ENCODE measurements around the gene PTPRE.

Gene PTPRE

GRCh38 chr10:127882801-127883459 is 24.0 kb upstream of the PTPRE start:
- DNase-seq: no peak

GRCh38 chr10:127883516-127883915 is 23.4 kb upstream of the PTPRE start:
- DNase-seq: no peak

- no peak for DNase-seq
Observed at GRCh38 chr10:127884501-127884900, 22.4 kb upstream of the PTPRE start.

- DNase-seq: no peak
Observed at GRCh38 chr10:127886371-127887051, 20.4 kb upstream of the PTPRE start.

- DNase-seq: no peak
Observed at GRCh38 chr10:127887541-127888415, 19.1 kb upstream of the PTPRE start.

GRCh38 chr10:127888521-127889312 is 18.2 kb upstream of the PTPRE start:
- no peak for DNase-seq

GRCh38 chr10:127889605-127890195 is 17.2 kb upstream of the PTPRE start:
- no peak for DNase-seq

GRCh38 chr10:127890216-127890615 is 16.7 kb upstream of the PTPRE start:
- DNase-seq: no peak

- no peak for DNase-seq
Observed at GRCh38 chr10:127890832-127891334, 16.0 kb upstream of the PTPRE start.

GRCh38 chr10:127892743-127893142 is 14.2 kb upstream of the PTPRE start, which contains the start of gene CLRN3:
TSS of gene CLRN3 (minus strand) at chr10:127892941. CDS start at chr10:127892784, 157 bp downstream.
- DNase-seq: no peak

- no peak for DNase-seq
Observed at GRCh38 chr10:127894146-127894545, 12.8 kb upstream of the PTPRE start.

GRCh38 chr10:127896590-127896989 is 10.3 kb upstream of the PTPRE start:
- no peak for DNase-seq

- no peak for DNase-seq
Observed at GRCh38 chr10:127897177-127897576, 9.7 kb upstream of the PTPRE start.

- DNase-seq: no peak
Observed at GRCh38 chr10:127899766-127900387, 7.0 kb upstream of the PTPRE start.

- no peak for DNase-seq
Observed at GRCh38 chr10:127903789-127904188, 3.1 kb upstream of the PTPRE start.

GRCh38 chr10:127904311-127905000 is 2.4 kb upstream of the PTPRE start:
- DNase-seq: no peak

GRCh38 chr10:127905001-127905847 is 1.7 kb upstream of the PTPRE start:
- DNase-seq: no peak

- no peak for DNase-seq
Observed at GRCh38 chr10:127905848-127906261, 1.0 kb upstream of the PTPRE start.

- DNase-seq: no peak
Observed at GRCh38 chr10:127907411-127908105, 655 bp downstream of the PTPRE start.
